ENCODE results near the gene ARL13A. TPM values are rescaled to one million over a fixed set of nuclear protein-coding genes. Genes with fewer than 3 reads are reported as not detected.

Gene ARL13A
- total and polyA plus RNA-seq, 2 of the 8 experiments (the other 6 are each of a cell fraction or from before 2014, with no cell fraction given): not detected

DNA sequence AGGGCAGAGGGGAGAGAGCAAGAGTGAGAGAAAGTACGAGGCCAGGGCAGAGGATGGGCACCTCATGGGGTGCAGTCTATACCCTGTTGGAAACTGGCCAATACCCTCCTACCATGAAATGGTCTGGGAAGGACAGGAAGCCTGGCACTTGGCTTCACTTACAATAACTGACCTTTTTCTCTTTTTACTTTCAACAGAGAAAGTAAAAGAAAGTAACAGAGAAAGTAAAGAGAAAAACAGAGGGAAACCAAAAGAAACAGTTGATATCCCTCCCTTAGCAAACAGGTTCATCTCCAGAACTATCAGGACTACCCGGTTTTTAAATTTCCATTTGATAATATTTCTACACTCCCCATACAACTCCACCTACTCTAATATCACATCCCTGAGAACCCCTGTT, 20.6 kb downstream of the ARL13A start (continued):
- no peak for TF ChIP-seq CEBPB (IDR thresholded peaks at IDR 0.05; ENCODE audit: low read depth, low read length)

Data from H1 (cell line).